GM18873 (cell line): ENCODE measurements around the gene SRM.
"Not testable (repeated sequence)": the region's sequence is repeated elsewhere in the genome, so short reads cannot be mapped to it uniquely, and the experiment has no call there.

ENCODE experiments used
- ATAC-seq: cut with Tn5 transposase; IDR thresholded peaks from one replicate; pipeline ENCODE4 v1.9.1; 2021; ENCODE audit warnings: mild to moderate bottlenecking, moderate library complexity, moderate number of reproducible peaks; ENCODE audit not compliant: unreplicated experiment, low FRiP score

Gene SRM

DNA sequence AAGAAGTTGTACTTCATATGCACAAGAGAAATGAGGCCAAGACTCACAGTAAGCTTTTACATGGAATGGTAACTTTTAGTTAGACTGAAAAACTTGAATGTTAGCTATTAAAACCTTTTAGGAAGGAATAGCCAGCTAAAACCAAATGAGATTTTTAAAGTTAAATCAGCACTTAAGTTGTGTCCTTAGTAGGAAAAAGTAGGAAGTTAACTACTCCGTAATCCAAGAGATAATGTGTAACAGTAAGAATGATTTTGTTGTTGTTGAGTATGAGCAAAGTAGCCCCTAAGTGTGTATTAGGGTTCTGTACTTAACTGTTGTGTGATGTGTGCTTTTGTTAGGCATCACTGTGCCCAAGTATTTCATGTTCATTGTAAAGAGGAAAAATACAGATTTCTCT lies 34.2 kb downstream of the SRM start:
- no peak for ATAC-seq

DNA sequence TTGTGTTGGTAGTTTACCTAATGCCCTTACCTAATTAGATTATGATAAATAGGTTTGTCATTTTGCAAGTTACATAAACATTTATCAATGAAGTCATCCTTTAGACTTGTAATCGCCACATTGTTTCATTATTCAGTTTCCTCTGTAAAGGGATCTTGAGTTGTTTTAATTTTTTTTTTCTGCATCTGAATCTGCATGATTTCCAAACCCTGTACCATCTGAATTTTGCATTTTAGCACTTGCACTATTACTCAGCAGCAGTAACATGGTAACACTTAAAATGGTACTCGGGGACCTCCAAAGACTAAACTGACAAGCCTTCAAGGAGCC lies 35.0 kb downstream of the SRM start:
- no peak for ATAC-seq

DNA sequence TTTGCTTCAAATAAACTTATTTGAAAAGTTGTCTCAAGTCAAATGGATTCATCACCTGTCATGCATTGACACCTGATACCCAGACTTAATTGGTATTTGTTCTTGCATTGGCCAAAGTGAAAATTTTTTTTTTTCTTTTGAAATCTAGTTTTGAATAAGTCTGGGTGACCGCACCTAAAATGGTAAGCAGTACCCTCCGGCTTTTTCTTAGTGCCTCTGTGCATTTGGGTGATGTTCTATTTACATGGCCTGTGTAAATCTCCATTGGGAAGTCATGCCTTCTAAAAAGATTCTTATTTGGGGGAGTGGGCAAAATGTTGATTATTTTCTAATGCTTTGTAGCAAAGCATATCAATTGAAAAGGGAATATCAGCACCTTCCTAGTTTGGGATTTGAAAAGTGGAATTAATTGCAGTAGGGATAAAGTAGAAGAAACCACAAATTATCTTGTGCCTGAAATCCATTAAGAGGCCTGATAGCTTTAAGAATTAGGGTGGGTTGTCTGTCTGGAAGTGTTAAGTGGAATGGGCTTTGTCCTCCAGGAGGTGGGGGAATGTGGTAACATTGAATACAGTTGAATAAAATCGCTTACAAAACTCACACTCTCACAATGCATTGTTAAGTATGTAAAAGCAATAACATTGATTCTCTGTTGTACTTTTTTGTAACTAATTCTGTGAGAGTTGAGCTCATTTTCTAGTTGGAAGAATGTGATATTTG lies 35.5 kb downstream of the SRM start:
- no peak for ATAC-seq

DNA sequence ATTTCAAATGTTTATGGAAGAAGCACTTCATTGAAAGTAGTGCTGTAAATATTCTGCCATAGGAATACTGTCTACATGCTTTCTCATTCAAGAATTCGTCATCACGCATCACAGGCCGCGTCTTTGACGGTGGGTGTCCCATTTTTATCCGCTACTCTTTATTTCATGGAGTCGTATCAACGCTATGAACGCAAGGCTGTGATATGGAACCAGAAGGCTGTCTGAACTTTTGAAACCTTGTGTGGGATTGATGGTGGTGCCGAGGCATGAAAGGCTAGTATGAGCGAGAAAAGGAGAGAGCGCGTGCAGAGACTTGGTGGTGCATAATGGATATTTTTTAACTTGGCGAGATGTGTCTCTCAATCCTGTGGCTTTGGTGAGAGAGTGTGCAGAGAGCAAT lies 36.6 kb downstream of the SRM start:
- ATAC-seq: no peak

DNA sequence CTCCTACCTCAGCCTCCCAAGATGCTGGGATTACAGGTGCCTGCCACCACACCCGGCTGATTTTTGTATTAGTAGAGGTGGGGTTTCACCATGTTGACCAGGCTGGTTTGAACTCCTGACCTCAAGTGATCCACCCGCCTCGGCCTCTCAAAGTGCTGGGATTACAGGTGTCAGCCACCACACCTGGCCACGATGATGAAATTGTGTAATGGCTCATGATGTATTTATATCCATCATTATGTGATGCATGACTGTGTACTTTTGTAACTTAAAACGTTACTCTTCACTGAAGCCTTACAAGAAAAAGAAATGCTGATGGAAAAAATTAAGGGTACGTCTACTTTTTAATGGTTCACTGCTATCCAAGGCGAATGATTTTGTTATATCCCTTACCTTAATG lies 39.8 kb downstream of the SRM start:
- ATAC-seq: no peak

DNA sequence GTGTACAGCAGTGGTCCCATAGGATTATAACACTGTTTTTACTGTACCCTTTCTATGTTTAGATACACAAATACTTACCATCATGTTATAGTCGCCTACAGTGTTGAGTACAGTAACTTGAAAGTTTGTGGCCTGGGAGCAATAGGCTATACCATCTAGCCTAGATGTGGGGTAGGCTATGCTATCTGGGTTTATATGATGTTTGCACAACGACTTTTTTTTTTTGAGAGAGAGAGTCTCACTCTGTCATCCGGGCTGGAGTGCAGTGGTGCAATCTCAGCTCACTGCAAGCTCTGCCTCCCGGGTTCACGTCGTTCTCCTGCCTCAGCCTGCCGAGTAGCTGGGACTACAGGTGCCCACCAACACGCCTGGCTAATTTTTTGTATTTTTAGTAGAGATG lies 40.5 kb downstream of the SRM start:
- not testable (repeated sequence) for ATAC-seq

DNA sequence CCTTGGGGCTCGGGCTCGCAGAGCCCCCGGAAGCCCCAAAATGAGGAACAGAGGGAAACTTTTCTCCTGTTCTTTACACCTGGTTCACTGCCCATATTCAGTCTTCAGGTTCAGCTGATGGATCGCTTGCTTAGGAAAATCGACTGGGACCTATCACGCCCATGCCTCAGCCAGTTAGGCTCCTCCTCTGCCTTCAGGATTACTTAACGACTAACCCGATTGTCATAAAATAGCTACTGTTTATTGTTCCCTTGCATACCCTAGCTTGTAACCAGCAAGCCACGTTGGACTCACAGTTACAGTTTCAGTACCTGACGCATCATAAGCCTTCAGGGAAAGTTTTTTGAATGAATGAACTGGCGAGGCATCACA lies 46.7 kb downstream of the SRM start:
- ATAC-seq: no peak

DNA sequence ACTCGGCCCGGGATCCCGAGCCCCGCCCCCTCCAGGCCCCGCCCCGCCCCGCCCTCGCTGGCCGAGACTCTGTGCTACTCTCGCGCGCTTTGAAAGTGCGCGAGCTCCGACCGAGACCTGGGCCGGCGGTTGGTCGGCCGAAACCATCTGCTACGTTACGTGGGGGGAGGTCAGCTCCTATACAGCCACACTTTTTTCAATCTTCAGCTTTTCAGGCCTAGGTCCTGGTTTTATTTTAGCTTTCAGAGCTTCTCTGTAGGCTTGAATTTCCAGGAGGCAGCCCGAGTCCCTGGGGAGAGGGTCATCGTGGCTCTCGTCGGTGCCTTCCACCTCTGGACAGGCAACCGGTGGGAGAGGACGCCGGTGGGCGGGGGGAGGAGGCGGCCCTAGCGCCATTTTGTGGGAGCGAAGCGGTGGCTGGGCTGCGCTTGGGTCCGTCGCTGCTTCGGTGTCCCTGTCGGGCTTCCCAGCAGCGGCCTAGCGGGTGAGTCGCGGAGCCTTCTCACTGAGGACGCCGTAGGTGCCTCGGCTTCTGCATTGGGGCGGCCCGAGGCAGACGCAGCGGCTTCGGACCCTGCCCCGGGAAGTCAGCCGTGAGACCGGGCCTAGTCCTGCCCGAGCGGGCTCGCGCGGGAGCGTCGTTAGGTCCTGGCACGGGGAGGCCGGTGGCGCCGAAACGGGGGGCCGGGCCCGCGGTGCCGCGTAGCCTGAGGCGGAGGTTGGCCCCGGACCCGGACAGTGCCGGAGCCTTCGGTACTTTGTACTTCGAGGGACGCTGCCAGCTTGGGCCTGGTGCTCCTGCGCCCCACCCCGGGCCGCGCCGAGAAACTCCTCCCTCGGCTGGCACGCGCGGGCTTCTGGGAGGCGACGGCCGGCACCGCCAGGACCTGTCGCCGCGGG lies 47.3 kb downstream of the SRM start, which contains the start of gene TARDBP:
Gene TARDBP (plus strand): TSS at position 395 of the 900 bp plus-strand sequence. CDS start 1,074 bp downstream, outside the sequence.
- ATAC-seq: peak; percentile 78
